Thyroid gland (tissue), 4 donors: ENCODE measurements around the gene NUDT3.

Experiments used
- CTCF ChIP-seq, 6 experiments: fragments of 200-600 bp in 3 of 6; fragments of 450-650 bp in 3 of 6; sonication (generic) in 3 of 6; IDR thresholded peaks; one replicate each; pipeline ENCODE4 v1.5.1; 2016 to 2019; ENCODE audit warnings: antibody characterized with exemption in 6 of 6, mild to moderate bottlenecking in 2 of 6, inconsistent platforms in 1 of 6, moderate library complexity in 1 of 6
- POLR2A ChIP-seq, 2 donors: fragments of 450-650 bp; IDR thresholded peaks; one replicate each; pipeline ENCODE4 v1.6.1; 2017; ENCODE audit warnings: antibody characterized with exemption in 2 of 2, mild to moderate bottlenecking in 2 of 2, moderate library complexity in 1 of 2

GRCh38 chr6:34384321-34385153 lies 7.9 kb downstream of the NUDT3 start:
- TF ChIP-seq CTCF (IDR thresholded peaks at IDR 0.05): no peak
- no peak for TF ChIP-seq POLR2A (IDR thresholded peaks at IDR 0.05)
